Stimulated activated CD8-positive, alpha-beta memory T cell treated with anti-CD3 and anti-CD28 coated beads, Interleukin-4, amount 100 ng/mL, for 1 hour (primary cell): ENCODE results near the gene CACHD1.
"Not testable (repeated sequence)": the region's sequence is repeated elsewhere in the genome, so short reads cannot be mapped to it uniquely, and the experiment has no call there.

Experiments
- DNase-seq, 2 donors: peaks; one replicate each; pipeline ENCODE4 v3.0.0-alpha.2; 2020; ENCODE audit warnings: low read depth in 2 of 2, low spot score in 1 of 2

The CACHD1 gene

GRCh38 chr1:64495878-64496277, 25.9 kb downstream of the CACHD1 start:
- no peak for DNase-seq

- DNase-seq = no peak
Measured at GRCh38 chr1:64496606-64497005, 26.7 kb downstream of the CACHD1 start.

- no peak for DNase-seq
Measured at GRCh38 chr1:64497088-64497883, 27.4 kb downstream of the CACHD1 start.

- no peak for DNase-seq
Measured at GRCh38 chr1:64498325-64498724, 28.4 kb downstream of the CACHD1 start.

GRCh38 chr1:64499011-64499410, 29.1 kb downstream of the CACHD1 start:
- DNase-seq = no peak

GRCh38 chr1:64499966-64500365, 30.0 kb downstream of the CACHD1 start:
- no peak for DNase-seq

GRCh38 chr1:64502083-64502482, 32.2 kb downstream of the CACHD1 start:
- DNase-seq = no peak

- DNase-seq = no peak
Measured at GRCh38 chr1:64502931-64503330, 33.0 kb downstream of the CACHD1 start.

GRCh38 chr1:64505232-64505943, 35.5 kb downstream of the CACHD1 start:
- peak in 1 of 2 donors; percentile 7 for DNase-seq

- no peak for DNase-seq
Measured at GRCh38 chr1:64505944-64506655, 36.2 kb downstream of the CACHD1 start.

- no peak for DNase-seq
Measured at GRCh38 chr1:64508629-64509028, 38.7 kb downstream of the CACHD1 start.

- DNase-seq = no peak
Measured at GRCh38 chr1:64511044-64511443, 41.1 kb downstream of the CACHD1 start.

- not testable (repeated sequence) for DNase-seq
Measured at GRCh38 chr1:64512206-64512605, 42.3 kb downstream of the CACHD1 start.

GRCh38 chr1:64513545-64513944, 43.6 kb downstream of the CACHD1 start:
- no peak for DNase-seq

- DNase-seq = no peak
Measured at GRCh38 chr1:64514197-64514765, 44.4 kb downstream of the CACHD1 start.

- no peak for DNase-seq
Measured at GRCh38 chr1:64515427-64515826, 45.5 kb downstream of the CACHD1 start.

- DNase-seq = no peak
Measured at GRCh38 chr1:64516301-64516700, 46.4 kb downstream of the CACHD1 start.

- DNase-seq = no peak
Measured at GRCh38 chr1:64516803-64517568, 47.1 kb downstream of the CACHD1 start.

- DNase-seq = no peak
Measured at GRCh38 chr1:64517640-64518039, 47.7 kb downstream of the CACHD1 start.

- no peak for DNase-seq
Measured at GRCh38 chr1:64518692-64519481, 49.0 kb downstream of the CACHD1 start.
